ENCODE measurements around the gene PATZ1.
A peak's percentile ranks its signal among the peaks of the same experiment; 100 is the strongest.

The PATZ1 gene

GRCh38 chr22:31305194-31305593 lies 41.0 kb downstream of the PATZ1 start:
- ATAC-seq = no peak

GRCh38 chr22:31302537-31302936 lies 43.6 kb downstream of the PATZ1 start:
- ATAC-seq = peak in 1 of 2 donors; percentile 22

GRCh38 chr22:31302006-31302405 lies 44.1 kb downstream of the PATZ1 start:
- no peak for ATAC-seq

GRCh38 chr22:31300896-31301295 lies 45.2 kb downstream of the PATZ1 start:
- no peak for ATAC-seq

GRCh38 chr22:31295831-31296657 lies 50.1 kb downstream of the PATZ1 start:
- ATAC-seq = peak in 1 of 2 donors; percentile 30

GRCh38 chr22:31295360-31295759 lies 50.8 kb downstream of the PATZ1 start:
- no peak for ATAC-seq

- ATAC-seq = peak; percentile 26 to 33
Observed at GRCh38 chr22:31292236-31292989, 53.7 kb downstream of the PATZ1 start, which contains the start of gene PIK3IP1. Gene PIK3IP1 (minus strand): TSS chr22:31292488. CDS start chr22:31292344, 144 bp downstream.

GRCh38 chr22:31291481-31292235 lies 54.5 kb downstream of the PATZ1 start:
- no peak for ATAC-seq

- peak; percentile 86 to 89 for ATAC-seq
Observed at GRCh38 chr22:31290494-31291471, 55.4 kb downstream of the PATZ1 start.

- ATAC-seq = no peak
Observed at GRCh38 chr22:31289344-31289743, 56.8 kb downstream of the PATZ1 start.

- ATAC-seq = no peak
Observed at GRCh38 chr22:31288496-31289240, 57.5 kb downstream of the PATZ1 start.

- no peak for ATAC-seq
Observed at GRCh38 chr22:31287818-31288495, 58.2 kb downstream of the PATZ1 start.

GRCh38 chr22:31286360-31287255 lies 59.5 kb downstream of the PATZ1 start:
- ATAC-seq = peak; percentile 48 to 61

- ATAC-seq = no peak
Observed at GRCh38 chr22:31284281-31285155, 61.6 kb downstream of the PATZ1 start.

- no peak for ATAC-seq
Observed at GRCh38 chr22:31282748-31283468, 63.2 kb downstream of the PATZ1 start.

GRCh38 chr22:31281733-31282132 lies 64.4 kb downstream of the PATZ1 start:
- ATAC-seq = no peak

GRCh38 chr22:31279821-31280505 lies 66.2 kb downstream of the PATZ1 start:
- no peak for ATAC-seq
